ENCODE measurements around the gene NMNAT3. TPM values are rescaled to one million over a fixed set of nuclear protein-coding genes. Genes with fewer than 3 reads are reported as not detected.

NMNAT3 gene
- total RNA-seq, 1 experiment from 2014 or later, result 1.3 TPM

GRCh38 chr3:139554628-139555027 lies 123.1 kb downstream of the NMNAT3 start:
- H4K5ac ChIP-seq (ENCODE audit: insufficient read length, low read depth, low read length), result no peak overlapping the region
- H2BK12ac ChIP-seq (ENCODE audit: insufficient read length, low read depth, low read length), result no peak overlapping the region
- H3K14ac ChIP-seq (ENCODE audit: insufficient read depth, low read length), result no peak overlapping the region
- no peaks in the 10 kb centered on the region for H3K27me3 ChIP-seq (ENCODE audit: insufficient read depth, low read length)
- H3K4me2 ChIP-seq (ENCODE audit: insufficient read depth, insufficient read length, low read length), result no peak overlapping the region
- no peak overlapping the region for H3K18ac ChIP-seq (ENCODE audit: insufficient read length, low read depth, low read length)
- H3K27ac ChIP-seq (ENCODE audit: insufficient read length, low read depth, low read length), result no peak overlapping the region
- no peak overlapping the region for H2BK120ac ChIP-seq (ENCODE audit: low read depth, low read length, poor library complexity, severe bottlenecking)
- H3K56ac ChIP-seq (ENCODE audit: insufficient read length, low read depth, low read length), result no peak overlapping the region
- no peaks in the 10 kb centered on the region for H3K36me3 Mint-ChIP-seq (ENCODE audit: insufficient read depth in 1 of 3, low read depth in 3 of 3)
- peaks cover 4% of the 10 kb centered on the region; the same call in 1 of the 2 replicates for H3K27me3 Mint-ChIP-seq (ENCODE audit: low read depth)
- H2BK15ac ChIP-seq (ENCODE audit: low read depth, low read length), result no peak overlapping the region
- no peak for DNase-seq
- H4K8ac ChIP-seq (replicated peaks; ENCODE audit: insufficient read length, low read depth, low read length), result no peak overlapping the region
- H2BK5ac ChIP-seq (ENCODE audit: insufficient read length, low read length), result no peak overlapping the region
- H3K9me3 ChIP-seq (ENCODE audit: control insufficient read depth, low read depth, low read length), result no peaks in the 10 kb centered on the region
- no peaks in the 10 kb centered on the region for H4K20me1 ChIP-seq (ENCODE audit: control insufficient read depth, insufficient read depth, insufficient read length)
- H3T11ph ChIP-seq (ENCODE audit: low read length), result no peak overlapping the region
- H3K4me3 Mint-ChIP-seq, result no peak overlapping the region
- no peak overlapping the region for H3K4ac ChIP-seq (ENCODE audit: low read depth, low read length)
- no peak overlapping the region for H4K91ac ChIP-seq (ENCODE audit: insufficient read length, low read depth, low read length)
- no peak overlapping the region for H3K9ac ChIP-seq (ENCODE audit: extremely low read depth, insufficient read length, low read length)
- H3K79me2 ChIP-seq (ENCODE audit: insufficient read depth, low read length), result no peaks in the 10 kb centered on the region
- no peak for TF ChIP-seq CTCF (conservative IDR thresholded peaks at IDR 0.05)
- H3K27ac Mint-ChIP-seq, result peak overlapping the region in 1 of 3 experiments; percentile 68; a peak in 1 of 7 replicates
- no peak overlapping the region for H2BK20ac ChIP-seq (ENCODE audit: low read depth, low read length, poor library complexity, severe bottlenecking)
- H2AK5ac ChIP-seq (ENCODE audit: insufficient read length, low read length), result no peak overlapping the region
- H3K9me3 Mint-ChIP-seq, result no peaks in the 10 kb centered on the region
- no peak overlapping the region for H2AFZ ChIP-seq (ENCODE audit: low read length)
- H3K4me1 Mint-ChIP-seq, result peaks cover 7 to 15% of the 10 kb centered on the region in 2 experiments
- no peaks in the 10 kb centered on the region; the same call in 1 of the 2 replicates for H3K4me1 ChIP-seq (ENCODE audit: insufficient read depth, low read length)
- no peaks in the 10 kb centered on the region for H3K79me1 ChIP-seq (ENCODE audit: insufficient read depth, low read depth, low read length, poor library complexity, severe bottlenecking)
- no peak overlapping the region for H3K23ac ChIP-seq (ENCODE audit: insufficient read length, low read depth, low read length)
- no peaks in the 10 kb centered on the region for H3K23me2 ChIP-seq (ENCODE audit: insufficient read length, low read depth, low read length, poor library complexity, severe bottlenecking)
